HG03060 (cell line): Measurements from ENCODE around the gene KIAA1328.

ENCODE experiments used
- ATAC-seq: cut with Tn5 transposase; IDR thresholded peaks from one replicate; pipeline ENCODE4 v1.9.1; 2021; ENCODE audit warnings: low read depth, moderate number of reproducible peaks; ENCODE audit not compliant: unreplicated experiment

The KIAA1328 gene

DNA sequence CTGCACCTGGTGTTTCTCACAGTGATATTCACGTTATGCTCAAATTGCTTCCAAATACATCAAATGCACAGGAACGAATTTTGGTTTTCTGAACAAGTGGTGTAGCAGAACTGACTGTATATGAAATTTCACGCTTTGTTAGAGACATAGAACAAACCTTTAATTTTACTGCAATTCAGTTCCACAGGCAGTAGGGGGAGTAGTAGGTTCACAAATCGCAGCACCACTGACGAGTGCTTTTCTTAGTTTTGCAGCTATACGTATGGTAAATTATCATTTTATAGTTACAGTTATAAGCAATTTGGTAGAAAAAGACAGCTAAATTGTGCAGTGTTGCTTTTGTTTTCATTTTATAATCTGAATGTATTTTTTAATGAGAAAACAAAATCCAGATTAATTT is 113.3 kb downstream of the KIAA1328 start:
- peak; percentile 55 for ATAC-seq

DNA sequence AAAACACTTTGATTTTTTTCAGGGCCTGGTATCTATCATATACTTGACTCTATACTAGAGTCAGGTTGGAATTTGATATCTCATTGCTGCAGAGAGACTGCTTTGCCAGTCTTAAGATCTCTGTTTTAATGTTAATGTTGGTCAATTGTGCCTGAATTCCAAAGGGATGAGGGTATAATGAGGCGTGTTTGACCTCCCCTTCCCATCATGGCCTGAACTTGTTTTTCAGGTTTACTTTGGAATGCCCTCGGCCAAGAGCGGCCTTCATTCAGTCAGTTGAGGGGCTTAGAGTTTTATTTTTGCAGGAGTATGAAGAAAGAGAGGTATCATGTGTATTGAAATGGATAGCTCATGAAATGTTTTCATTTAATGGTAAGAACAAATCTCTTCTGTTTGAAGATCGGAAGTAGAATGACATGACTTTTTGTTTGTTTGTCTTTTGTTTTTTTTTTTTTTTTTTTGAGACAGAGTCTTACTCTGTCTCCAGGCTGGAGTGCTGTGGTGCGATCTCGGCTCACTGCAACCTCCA is 119.0 kb downstream of the KIAA1328 start:
- ATAC-seq = no peak

DNA sequence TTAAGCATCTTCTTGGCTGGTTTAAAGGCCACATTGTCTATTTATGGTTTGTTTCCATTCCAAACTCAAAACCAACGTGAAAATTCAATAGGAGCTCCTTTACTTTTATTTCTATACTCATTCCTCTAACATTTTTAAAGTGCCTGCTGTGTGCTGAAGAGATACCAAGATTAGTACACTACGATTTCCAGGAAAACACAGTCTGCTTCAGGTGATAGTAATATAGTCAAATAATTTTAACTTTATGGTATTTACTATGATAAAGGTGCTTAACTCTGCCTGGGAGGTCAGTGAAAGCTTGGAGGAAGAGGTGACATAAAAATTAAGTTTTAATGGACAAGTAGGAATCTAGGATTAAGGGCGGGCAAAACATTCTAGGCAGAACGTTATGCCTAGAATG is 121.4 kb downstream of the KIAA1328 start:
- ATAC-seq = no peak

DNA sequence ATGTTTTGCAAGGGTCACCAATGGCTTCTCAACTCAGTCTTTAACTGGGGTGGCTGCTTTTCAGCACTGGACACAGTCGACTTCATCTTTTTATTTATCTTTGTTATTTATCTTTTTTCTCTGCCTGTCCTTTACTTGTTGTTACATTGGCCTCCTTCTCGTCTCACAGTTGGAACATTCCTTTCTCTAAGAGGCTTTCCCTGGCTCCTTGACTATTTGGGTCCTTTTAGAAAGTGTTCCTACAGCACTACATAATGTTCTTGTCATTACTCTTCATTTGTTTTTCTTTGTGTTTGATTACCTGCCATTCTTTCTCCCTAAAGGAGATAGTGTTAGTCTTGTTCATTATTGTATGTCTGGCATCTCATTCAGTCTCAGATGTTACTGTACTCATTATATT is 122.0 kb downstream of the KIAA1328 start:
- no peak for ATAC-seq

DNA sequence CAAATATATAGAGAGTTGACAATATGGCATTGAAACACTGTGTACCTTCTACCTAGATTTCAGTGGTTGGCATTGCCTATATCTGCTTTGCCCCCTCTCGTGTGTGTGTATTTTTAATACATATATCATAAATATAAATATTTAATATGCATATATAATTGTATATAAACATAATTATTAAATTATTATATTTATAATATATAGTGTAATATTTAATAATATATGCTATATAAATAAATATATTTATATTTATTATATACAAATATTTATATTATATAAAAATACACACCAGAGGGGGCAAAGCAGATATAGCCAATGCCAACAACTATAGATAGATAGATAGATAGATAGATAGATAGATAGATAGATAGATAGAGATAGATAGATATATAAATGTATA is 124.1 kb downstream of the KIAA1328 start:
- no peak for ATAC-seq

DNA sequence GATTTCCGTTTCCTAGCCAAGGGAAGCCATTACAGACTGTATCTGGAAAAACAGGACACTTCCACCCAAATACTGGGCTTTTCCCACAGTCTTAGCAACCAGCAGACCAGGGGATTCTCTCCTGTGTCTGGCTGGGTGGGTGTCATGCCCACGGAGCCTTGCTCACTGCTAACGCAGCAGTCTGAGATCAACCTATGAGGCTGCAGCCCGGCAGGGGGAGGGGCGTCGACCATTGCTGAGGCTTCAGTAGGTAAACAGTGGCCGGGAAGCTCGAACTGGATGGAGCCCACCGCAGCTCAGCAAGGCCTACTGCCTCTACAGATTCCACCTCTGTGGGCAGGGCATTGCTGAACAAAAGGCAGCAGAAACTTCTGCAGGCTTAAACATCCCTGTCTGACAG is 131.1 kb downstream of the KIAA1328 start:
- no peak for ATAC-seq

DNA sequence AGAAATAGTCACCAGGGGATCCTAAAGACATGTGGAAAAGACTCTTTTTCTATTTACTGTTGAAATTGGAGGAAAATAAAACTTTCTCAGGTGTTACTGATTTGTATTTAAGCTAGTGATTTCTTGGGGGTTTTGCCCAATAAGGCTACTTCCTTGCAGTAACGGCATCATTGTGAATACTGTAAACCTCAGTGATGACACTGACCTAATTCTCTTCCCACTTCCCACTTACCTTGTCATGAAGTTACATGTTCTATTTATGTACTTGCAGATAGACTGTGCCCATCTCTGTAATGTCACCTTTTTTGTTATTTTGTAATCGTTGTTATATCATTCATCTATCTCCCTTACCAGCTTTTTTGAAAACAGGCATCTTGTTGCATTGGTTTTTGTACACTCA is 134.5 kb downstream of the KIAA1328 start:
- ATAC-seq = no peak

DNA sequence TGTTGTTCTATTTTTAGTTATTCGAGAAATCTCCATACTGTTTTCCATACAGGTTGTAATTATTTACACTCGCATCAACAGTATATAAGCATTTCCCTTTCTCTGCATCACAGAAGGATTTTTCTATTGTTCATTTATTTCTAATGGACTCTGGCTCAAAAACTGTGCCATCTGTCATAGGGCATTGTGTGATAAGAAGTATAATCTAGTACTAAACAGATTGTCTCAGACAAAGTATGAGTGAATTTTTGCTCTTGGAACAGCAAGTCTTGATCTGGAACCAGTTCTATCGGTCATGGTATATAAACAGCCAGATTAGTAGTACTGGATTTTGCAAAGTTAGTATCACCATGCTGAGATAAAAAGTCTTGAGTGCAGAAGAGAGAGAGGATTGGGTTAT is 145.8 kb downstream of the KIAA1328 start:
- ATAC-seq = no peak

DNA sequence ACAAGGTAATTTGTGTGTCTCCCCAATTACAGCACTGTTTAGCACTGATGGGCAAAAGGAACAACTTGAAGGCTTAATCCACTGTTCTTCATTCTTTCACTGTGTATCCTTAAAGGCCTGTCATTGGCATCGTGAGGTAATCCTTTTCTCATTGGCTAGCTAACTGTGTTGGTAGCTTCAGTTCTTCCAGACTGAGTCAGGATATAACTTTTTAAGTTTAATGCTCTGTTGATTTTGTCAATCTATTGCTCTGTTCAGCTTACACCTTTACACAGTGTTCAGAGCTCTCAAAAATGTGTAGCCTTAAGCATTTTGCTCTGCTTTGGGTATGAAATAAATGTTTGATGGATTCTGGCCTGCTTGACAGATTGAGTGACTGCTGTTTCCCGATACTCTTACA is 148.2 kb downstream of the KIAA1328 start:
- no peak for ATAC-seq

DNA sequence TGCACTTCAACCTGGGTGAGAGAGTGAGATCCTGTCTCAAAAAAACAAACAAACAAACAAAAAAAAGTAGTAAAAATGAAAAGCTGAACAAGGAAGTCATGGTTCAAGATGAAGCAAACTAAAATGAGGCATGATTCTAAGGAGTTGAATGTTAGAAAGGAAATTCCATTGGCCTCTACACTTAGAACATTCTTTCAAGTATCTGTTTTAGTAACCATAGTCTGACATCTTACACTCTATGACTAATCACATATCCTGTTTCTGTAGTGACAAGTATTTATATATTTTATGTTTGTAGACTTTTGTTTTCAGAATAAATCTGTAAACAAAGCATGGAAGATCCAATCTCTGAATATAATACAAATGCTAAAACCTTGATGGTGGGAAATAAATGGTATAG is 164.1 kb downstream of the KIAA1328 start:
- no peak for ATAC-seq

DNA sequence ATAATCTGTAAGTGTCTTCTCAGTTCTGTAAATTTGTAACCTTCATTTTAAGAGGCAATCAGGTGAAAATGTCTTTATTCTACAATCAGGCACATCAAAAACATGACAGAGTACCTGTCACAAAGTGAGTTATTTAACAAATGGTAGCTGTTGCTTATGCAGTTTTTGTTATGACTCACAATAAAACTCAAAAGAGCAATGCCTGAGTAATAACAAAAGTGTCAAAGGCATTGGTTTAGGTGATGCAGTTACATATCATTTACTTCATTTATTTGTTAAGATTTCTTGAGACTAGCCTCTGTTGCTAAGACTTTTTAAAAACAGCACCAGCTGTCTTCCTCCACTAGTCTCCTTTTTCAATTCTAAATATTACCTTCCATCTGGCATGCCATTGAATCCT is 177.8 kb downstream of the KIAA1328 start:
- ATAC-seq = peak; percentile 83

DNA sequence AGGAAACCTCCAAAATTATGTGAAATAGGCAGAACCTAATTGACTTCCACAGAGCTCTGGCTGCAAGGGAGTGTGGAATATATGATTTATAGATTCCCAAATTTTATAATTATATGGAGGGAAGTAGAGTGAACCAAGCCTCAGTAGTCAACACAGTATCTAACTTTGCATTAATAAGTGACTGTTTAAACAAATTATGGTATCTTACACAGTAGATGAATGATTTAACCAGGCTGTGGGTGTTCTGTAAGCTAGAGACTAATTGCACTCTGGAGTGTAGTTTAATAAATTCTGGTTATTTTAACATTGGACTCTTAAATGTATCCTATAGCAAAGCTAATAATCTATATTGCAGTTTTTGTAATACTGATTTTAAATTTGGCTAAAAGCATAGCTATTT is 183.5 kb downstream of the KIAA1328 start:
- ATAC-seq = no peak

DNA sequence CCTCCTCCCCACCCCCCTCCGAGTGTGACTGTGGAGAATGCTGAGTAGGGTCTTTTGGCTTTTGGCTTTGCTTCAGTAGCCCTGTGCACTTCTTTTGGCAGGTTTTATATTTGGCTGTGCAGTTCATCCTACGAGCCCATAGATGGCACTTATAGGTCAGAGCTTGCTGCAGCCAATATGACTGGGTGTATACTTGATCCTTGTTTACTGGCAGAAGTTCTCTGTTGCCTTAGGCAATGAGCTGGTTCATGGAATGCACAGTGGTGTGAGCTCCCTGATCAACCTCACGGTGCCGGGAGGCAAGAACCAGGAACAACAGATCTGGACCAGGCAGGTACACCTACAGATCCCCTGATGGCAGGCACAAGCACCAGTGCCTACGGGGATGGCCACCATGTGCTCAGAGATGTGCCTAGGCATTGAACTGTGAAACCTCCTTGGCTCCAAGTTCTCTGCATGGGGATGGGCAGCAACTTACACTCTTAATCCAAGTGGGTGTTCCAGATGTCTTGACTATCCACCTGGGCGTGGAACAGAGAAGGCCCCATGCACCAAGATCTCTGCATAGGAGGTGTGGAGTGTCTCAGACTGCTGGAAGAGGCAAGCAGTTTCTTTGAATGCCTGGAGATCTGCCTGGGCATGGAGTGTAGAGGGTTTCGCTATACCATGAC is 190.4 kb downstream of the KIAA1328 start:
- ATAC-seq = no peak

DNA sequence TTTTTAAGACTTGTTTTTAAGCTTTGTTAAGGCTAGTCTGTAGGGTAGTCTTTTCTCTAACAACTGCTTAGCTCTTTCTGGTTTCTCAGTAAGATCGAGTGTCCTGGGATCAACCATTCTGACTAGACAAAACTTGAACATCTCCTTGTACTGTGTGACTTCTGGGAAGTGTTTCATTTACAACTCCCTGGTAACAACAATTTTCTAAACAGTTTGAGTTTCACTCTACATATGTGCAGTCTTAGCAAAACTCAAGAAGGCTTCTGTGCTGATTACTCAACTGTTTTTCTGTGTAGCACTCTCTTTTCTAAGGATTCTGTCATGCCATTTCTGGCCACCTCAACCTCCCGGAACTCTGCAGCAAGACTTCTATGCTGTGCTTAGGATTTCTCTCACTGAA is 204.5 kb downstream of the KIAA1328 start:
- no peak for ATAC-seq

DNA sequence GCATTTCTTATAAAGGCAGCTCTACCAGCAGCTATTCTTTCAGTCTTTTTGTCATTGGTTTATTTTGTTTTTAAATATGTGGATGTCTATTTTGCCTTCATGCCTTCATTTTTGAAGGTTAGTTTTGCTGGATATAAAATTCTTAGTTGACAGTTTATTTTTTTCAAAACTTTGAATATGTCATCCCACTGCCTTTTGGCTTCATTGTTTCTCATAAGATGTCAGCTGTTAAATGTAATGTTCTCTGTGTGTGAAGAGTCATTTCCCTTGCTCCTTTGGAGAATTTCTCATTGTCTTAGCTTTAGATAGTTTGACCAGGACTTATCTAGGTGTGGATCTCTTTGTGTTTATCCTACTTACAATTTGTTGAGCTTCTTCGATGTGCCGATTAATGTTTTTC is 213.5 kb downstream of the KIAA1328 start:
- no peak for ATAC-seq

DNA sequence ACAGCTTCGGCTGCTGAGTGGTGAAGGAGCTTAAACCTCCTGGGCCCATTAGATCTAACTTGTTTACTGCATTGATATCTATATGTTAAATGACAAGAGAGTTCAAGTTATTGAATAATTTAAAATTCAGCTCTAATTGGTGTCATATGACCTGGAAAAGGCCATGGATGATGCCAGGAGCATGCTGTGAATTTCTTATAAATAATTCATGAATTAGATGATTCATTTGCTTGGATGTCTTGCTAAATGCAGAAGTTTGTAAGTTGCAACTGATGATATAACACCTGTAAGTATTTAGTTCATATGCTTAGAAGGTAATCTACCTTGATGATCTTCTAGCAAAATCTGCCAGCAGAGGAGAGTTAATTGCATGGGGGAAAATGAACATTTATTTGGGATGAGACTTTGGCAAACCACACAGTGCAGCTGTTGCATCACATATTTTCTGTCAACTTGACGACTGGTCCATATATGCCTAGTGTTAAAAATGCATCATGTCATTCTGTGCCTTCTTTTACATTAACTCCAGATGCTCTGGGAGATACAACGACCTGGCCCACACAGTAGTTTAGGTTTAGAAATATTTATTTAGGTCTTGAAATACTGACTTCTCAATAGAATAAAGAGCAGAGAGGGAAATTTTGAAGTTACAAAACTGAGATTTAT is 226.3 kb downstream of the KIAA1328 start:
- no peak for ATAC-seq

DNA sequence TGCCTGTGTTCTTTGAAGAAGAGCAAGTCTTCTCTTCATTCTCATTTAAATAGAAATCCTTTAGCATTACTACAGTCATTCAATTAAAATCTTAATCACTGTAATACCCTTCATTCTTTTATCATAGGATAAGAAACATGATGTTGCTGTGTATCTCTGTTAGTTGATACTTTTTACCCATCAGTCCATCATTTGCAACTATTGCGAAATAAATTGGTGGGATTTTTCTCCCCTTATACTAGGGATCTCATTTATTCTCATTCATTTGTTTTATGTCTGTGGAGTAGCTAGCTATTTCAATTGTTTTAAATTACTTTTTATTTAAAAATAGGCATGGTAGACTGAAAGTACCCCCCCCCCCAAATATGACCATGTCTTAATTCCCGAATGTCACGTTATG is 235.3 kb downstream of the KIAA1328 start:
- no peak for ATAC-seq

DNA sequence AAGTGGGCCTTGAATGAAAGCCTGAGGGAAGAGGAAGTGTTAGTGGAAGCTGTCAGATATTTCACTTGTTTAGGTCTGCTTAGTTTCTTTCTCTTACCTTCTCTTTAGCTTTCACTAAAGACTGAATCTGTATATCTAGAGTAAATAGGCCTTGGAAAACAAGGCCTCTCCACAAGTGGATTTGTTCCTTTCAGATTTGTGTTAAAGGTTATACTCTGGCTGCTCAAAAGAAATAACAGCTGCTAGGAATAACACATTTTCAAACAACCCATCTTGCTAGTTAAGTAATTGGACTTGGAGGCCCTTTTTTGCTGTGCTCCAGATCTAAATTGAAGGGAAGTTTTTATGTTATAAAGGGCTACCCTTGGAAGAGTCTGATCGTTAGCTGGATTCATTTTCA is 236.3 kb downstream of the KIAA1328 start:
- no peak for ATAC-seq

DNA sequence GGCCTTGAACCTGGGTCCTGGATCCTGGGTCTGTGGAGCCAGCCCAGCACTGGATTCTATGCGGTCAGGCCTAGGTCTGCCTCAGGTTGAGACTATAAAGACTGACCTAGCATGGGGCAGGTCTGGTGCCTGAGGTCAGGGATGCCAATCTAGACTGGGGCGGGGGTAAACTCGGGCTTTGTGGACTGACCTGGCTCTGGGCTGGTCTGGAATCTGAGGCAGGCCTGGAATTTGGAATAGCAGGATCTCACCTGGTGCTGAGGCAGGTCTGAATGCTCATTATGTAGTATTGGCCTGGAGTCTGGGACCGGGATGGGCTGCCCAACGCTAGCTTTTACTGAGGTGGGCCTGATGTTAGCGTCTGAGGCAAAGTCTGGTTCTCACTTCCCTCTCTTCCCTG is 256.0 kb downstream of the KIAA1328 start:
- no peak for ATAC-seq

DNA sequence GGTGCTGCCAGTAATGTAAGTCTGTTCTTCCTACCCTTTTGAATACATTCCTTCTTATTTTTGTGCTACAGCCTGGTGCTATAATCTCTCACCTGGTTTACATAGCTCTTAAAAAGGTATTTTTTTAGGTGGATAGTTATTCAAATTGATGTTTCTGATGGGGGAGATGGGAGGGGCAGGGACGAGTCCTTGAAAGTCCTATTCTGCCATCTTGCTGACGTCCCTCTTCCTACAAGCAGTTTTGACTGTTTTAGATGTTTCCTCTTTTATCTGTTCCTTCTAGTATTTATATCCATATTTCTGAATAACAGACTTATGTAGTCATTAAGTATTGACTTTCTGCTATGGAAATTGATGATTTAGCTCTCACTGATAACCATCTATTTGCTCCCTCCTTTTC is 256.4 kb downstream of the KIAA1328 start:
- ATAC-seq = no peak

DNA sequence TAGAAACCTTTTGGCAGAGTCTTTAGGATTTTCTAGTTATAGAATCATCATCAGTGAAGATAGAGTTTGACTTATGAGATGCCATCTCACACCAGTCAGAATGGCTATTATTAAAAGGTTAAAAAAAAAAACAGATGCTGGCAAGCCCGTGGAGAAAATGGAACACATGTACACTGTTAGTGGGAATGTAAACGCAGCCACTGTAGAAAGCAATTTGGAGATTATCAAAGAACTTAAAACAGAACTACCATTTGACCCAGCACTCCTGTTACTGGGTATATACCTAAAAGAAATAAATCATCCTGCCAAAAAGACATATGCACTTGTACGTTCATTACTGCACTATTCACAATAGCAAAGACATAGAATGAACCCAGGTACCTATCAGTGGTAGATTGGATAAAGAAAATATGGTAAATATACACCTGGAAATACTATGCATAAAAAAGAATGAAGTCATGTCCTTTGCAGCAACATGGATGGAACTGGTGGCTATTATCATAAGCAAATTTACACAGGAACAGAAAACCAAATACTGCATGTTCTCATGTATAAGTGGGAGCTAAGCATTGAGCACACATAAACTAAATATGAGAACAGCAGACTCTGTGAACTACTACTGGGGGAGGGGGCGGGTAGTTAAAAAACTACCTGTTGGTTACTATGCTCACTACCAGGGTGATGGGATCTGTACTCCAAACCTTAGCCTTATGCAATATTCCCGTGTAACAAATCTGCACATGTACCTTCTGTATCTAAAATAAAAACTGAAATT is 279.0 kb downstream of the KIAA1328 start:
- ATAC-seq = no peak

DNA sequence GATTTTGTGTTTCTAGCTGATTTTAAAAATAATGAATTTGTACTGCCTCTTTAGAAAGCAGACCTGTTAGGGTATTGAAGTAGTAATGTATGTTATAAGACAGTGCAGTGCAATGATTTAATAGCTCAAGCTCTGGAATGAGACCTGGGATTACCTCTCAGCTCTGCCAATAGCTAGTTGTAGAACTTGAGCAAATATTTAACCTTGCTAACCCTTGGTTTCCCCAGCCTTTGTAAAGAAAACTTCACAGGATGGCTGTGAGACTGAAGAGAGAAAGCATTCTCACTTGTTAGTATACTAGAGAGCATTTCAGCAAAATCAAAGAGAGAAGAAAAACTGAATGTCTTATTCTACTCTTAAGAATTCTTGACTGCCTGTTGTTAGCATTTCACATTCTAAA is 293.9 kb downstream of the KIAA1328 start:
- ATAC-seq = no peak
